Measurements from ENCODE around the gene TEAD1.

TEAD1 gene

GRCh38 chr11:12767027-12767426 is 92.8 kb downstream of the TEAD1 start:
- no peak overlapping the region for H3K4me3 ChIP-seq (replicated peaks; ENCODE audit: insufficient read depth, low read length)
- no peaks in the 10 kb centered on the region for H3K27me3 ChIP-seq (ENCODE audit: insufficient read depth, poor library complexity, severe bottlenecking)
- TF ChIP-seq SPI1 (IDR thresholded peaks at IDR 0.05; ENCODE audit: borderline replicate concordance, low read depth) (no peak), REST (IDR thresholded peaks at IDR 0.05; ENCODE audit: insufficient replicate concordance, low read depth) (no peak), GABPA (IDR thresholded peaks at IDR 0.05; ENCODE audit: low read depth) (no peak), POLR2AphosphoS5 (IDR thresholded peaks at IDR 0.05; ENCODE audit: low read depth) (no peak), CTCF (IDR thresholded peaks at IDR 0.05; ENCODE audit: insufficient read depth, low read length) (no peak)
- no peak overlapping the region for H3K27ac ChIP-seq (replicated peaks)
- DNase-seq (ENCODE audit: low read depth in 1 of 2, low spot score in 1 of 2), result no peak

DNA sequence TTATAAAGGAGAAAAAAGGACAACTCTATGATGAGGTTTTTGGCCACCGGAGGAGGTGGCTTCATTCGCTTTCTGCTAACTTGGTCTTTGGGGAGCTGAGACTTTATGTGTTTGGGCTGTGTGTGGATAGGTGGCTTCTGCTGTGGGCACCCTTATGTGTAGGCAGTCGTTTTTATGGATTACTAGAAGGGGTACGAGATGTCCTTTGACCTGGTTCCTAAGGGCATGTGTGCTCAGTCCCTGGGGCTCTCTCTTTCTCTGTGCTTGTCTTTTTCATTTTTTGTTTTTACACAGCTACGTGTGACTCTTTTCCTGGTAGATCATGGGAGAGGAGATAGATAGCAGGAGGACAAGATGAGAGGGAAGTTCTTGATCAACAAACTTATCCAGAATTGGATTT is 93.4 kb downstream of the TEAD1 start:
- Histone ChIP-seq H3K4me3 (replicated peaks; ENCODE audit: insufficient read depth, low read length) (no peak overlapping the region), H3K27ac (replicated peaks) (no peak overlapping the region), H3K27me3 (ENCODE audit: insufficient read depth, poor library complexity, severe bottlenecking) (no peaks in the 10 kb centered on the region)
- TF ChIP-seq POLR2AphosphoS5 (IDR thresholded peaks at IDR 0.05; ENCODE audit: low read depth) (no peak), SPI1 (IDR thresholded peaks at IDR 0.05; ENCODE audit: borderline replicate concordance, low read depth) (no peak), GABPA (IDR thresholded peaks at IDR 0.05; ENCODE audit: low read depth) (no peak), REST (IDR thresholded peaks at IDR 0.05; ENCODE audit: insufficient replicate concordance, low read depth) (no peak), CTCF (IDR thresholded peaks at IDR 0.05; ENCODE audit: insufficient read depth, low read length) (no peak)
- DNase-seq (ENCODE audit: low read depth in 1 of 2, low spot score in 1 of 2), result no peak

- TF ChIP-seq SPI1 (IDR thresholded peaks at IDR 0.05; ENCODE audit: borderline replicate concordance, low read depth) (no peak), CTCF (IDR thresholded peaks at IDR 0.05; ENCODE audit: insufficient read depth, low read length) (no peak), GABPA (IDR thresholded peaks at IDR 0.05; ENCODE audit: low read depth) (no peak), POLR2AphosphoS5 (IDR thresholded peaks at IDR 0.05; ENCODE audit: low read depth) (no peak), REST (IDR thresholded peaks at IDR 0.05; ENCODE audit: insufficient replicate concordance, low read depth) (no peak)
- no peak for DNase-seq (ENCODE audit: low read depth in 1 of 2, low spot score in 1 of 2)
- Histone ChIP-seq H3K27ac (replicated peaks) (no peak overlapping the region), H3K4me3 (replicated peaks; ENCODE audit: insufficient read depth, low read length) (no peak overlapping the region), H3K27me3 (ENCODE audit: insufficient read depth, poor library complexity, severe bottlenecking) (no peaks in the 10 kb centered on the region)
Observed at GRCh38 chr11:12768726-12769673, 94.8 kb downstream of the TEAD1 start.
